ENCODE measurements around the gene PLPP7.

PLPP7 gene

GRCh38 chr9:131274674-131275331 lies 14.7 kb upstream of the PLPP7 start:
- H4K20me1 ChIP-seq (ENCODE audit: insufficient read depth), result no peaks in the 10 kb centered on the region
- no peak overlapping the region for H2AFZ ChIP-seq (ENCODE audit: low read depth)
- H3K4me3 ChIP-seq (IDR thresholded peaks at IDR 0.05; ENCODE audit: insufficient read depth, low read depth, low read length), result no peak overlapping the region
- no peak overlapping the region for H3K27ac ChIP-seq
- no peak overlapping the region for H3K9ac ChIP-seq
- H3K4me1 ChIP-seq (ENCODE audit: low read depth, poor library complexity, severe bottlenecking), result peaks cover 5% of the 10 kb centered on the region
- H3K27me3 ChIP-seq (ENCODE audit: insufficient read depth, low read depth), result peaks cover 9% of the 10 kb centered on the region; the same call in 1 of the 2 replicates
- H3K79me2 ChIP-seq (ENCODE audit: insufficient read depth, low read depth), result no peaks in the 10 kb centered on the region
- no peak overlapping the region for H3K4me2 ChIP-seq
- TF ChIP-seq, protein P1, sequence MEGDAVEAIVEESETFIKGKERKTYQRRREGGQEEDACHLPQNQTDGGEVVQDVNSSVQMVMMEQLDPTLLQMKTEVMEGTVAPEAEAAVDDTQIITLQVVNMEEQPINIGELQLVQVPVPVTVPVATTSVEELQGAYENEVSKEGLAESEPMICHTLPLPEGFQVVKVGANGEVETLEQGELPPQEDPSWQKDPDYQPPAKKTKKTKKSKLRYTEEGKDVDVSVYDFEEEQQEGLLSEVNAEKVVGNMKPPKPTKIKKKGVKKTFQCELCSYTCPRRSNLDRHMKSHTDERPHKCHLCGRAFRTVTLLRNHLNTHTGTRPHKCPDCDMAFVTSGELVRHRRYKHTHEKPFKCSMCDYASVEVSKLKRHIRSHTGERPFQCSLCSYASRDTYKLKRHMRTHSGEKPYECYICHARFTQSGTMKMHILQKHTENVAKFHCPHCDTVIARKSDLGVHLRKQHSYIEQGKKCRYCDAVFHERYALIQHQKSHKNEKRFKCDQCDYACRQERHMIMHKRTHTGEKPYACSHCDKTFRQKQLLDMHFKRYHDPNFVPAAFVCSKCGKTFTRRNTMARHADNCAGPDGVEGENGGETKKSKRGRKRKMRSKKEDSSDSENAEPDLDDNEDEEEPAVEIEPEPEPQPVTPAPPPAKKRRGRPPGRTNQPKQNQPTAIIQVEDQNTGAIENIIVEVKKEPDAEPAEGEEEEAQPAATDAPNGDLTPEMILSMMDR (conservative IDR thresholded peaks at IDR 0.05; ENCODE audit: low read depth, low read length), result no peak
- H3K36me3 ChIP-seq (ENCODE audit: insufficient read depth), result no peaks in the 10 kb centered on the region

DNA sequence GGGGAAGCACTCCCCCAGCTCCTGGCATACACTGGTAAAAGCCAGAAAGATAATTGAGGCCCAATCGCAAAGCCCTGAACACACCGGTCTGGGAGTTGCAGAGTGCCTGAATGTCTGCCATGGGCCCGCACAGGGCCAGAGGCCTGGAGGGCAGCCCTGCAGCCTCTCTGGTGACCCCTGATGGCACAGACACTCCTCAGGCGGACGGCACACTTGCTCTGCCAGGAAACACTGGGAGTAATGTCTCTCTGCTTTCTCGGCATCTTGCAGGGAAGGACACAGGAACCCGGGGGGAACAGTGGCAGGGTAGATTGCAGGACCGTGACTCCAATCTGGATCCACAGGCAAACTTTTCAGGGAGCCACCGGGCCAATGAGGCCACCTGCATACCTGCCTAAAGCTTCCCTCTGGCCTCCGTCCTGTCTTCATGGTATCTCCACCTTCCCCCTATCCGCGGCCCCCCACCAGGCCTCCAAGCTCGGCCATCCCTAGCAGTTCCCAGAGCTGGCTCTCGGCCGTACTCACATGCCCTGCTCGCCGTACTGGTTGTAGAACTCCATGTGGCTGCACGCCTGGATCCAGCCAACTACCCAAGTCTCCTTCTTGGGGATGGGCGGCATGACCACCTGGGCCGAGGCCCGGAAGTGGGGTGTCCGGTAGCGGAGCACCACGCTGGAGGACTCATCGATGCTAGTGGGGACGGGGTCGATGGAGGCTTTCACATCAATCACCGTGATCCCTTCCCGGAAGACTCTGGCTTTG lies 14.0 kb upstream of the PLPP7 start:
- H4K20me1 ChIP-seq (ENCODE audit: insufficient read depth), result no peaks in the 10 kb centered on the region
- no peaks in the 10 kb centered on the region for H3K4me1 ChIP-seq (ENCODE audit: low read depth, poor library complexity, severe bottlenecking)
- H3K4me2 ChIP-seq, result no peak overlapping the region
- H3K27me3 ChIP-seq (ENCODE audit: insufficient read depth, low read depth), result peaks cover 9% of the 10 kb centered on the region; the same call in 1 of the 2 replicates
- TF ChIP-seq, protein P1 (conservative IDR thresholded peaks at IDR 0.05; ENCODE audit: low read depth, low read length), result no peak
- H3K27ac ChIP-seq, result no peak overlapping the region
- H3K4me3 ChIP-seq (IDR thresholded peaks at IDR 0.05; ENCODE audit: insufficient read depth, low read depth, low read length), result no peak overlapping the region
- no peak overlapping the region for H2AFZ ChIP-seq (ENCODE audit: low read depth)
- H3K79me2 ChIP-seq (ENCODE audit: insufficient read depth, low read depth), result no peaks in the 10 kb centered on the region
- H3K9ac ChIP-seq, result no peak overlapping the region
- no peaks in the 10 kb centered on the region for H3K36me3 ChIP-seq (ENCODE audit: insufficient read depth)

GRCh38 chr9:131276094-131276888 lies 13.2 kb upstream of the PLPP7 start, which contains the start of gene FAM78A:
TSS of gene FAM78A (minus strand) at chr9:131276510. CDS start at chr9:131276179, 331 bp downstream.
- TF ChIP-seq, protein P1 (conservative IDR thresholded peaks at IDR 0.05; ENCODE audit: low read depth, low read length), result no peak
- H3K4me2 ChIP-seq, result peak within 1 kb of the TSS; percentile 71
- peak within 1 kb of the TSS; percentile 37; the same call in 1 of the 2 replicates for H3K9ac ChIP-seq
- no peak within 1 kb of the TSS for H3K27ac ChIP-seq
- H3K4me1 ChIP-seq (ENCODE audit: low read depth, poor library complexity, severe bottlenecking), result no peaks in the 10 kb centered on the region
- H3K36me3 ChIP-seq (ENCODE audit: insufficient read depth), result no peaks in the 10 kb centered on the region
- H3K27me3 ChIP-seq (ENCODE audit: insufficient read depth, low read depth), result peaks cover 9% of the 10 kb centered on the region; the same call in 1 of the 2 replicates
- H3K4me3 ChIP-seq (IDR thresholded peaks at IDR 0.05; ENCODE audit: insufficient read depth, low read depth, low read length), result no peak within 1 kb of the TSS
- no peaks in the 10 kb centered on the region for H4K20me1 ChIP-seq (ENCODE audit: insufficient read depth)
- no peaks in the 10 kb centered on the region for H3K79me2 ChIP-seq (ENCODE audit: insufficient read depth, low read depth)
- peak within 1 kb of the TSS; percentile 86 for H2AFZ ChIP-seq (ENCODE audit: low read depth)

GRCh38 chr9:131276891-131277286 lies 12.6 kb upstream of the PLPP7 start:
- Histone ChIP-seq H3K27ac (no peak overlapping the region), H3K4me2 (peak overlapping the region; percentile 71; the same call in 1 of the 2 replicates), H3K4me3 (IDR thresholded peaks at IDR 0.05; ENCODE audit: insufficient read depth, low read depth, low read length) (no peak overlapping the region), H3K36me3 (ENCODE audit: insufficient read depth) (no peaks in the 10 kb centered on the region), H4K20me1 (ENCODE audit: insufficient read depth) (no peaks in the 10 kb centered on the region), H2AFZ (ENCODE audit: low read depth) (peak overlapping the region; percentile 86), H3K9ac (no peak overlapping the region; the same call in 1 of the 2 replicates), H3K27me3 (ENCODE audit: insufficient read depth, low read depth) (peaks cover 9% of the 10 kb centered on the region; the same call in 1 of the 2 replicates), H3K4me1 (ENCODE audit: low read depth, poor library complexity, severe bottlenecking) (no peaks in the 10 kb centered on the region), H3K79me2 (ENCODE audit: insufficient read depth, low read depth) (no peaks in the 10 kb centered on the region)
- TF ChIP-seq, protein P1 (conservative IDR thresholded peaks at IDR 0.05; ENCODE audit: low read depth, low read length), result no peak
